Esophagus muscularis mucosa (tissue), 3 donors: Measurements from ENCODE around the gene FERMT2.

Source experiments
- CTCF ChIP-seq, 3 experiments: fragments of 200-600 bp in 2 of 3; fragments of 450-650 bp in 1 of 3; sonication (generic) in 2 of 3; IDR thresholded peaks; one replicate each; pipeline ENCODE4 v1.5.1; 2017 to 2019; ENCODE audit warnings: antibody characterized with exemption in 3 of 3, mild to moderate bottlenecking in 2 of 3, moderate library complexity in 1 of 3
- POLR2A ChIP-seq: fragments of 450-650 bp; IDR thresholded peaks from one replicate; pipeline ENCODE4 v1.6.1; 2017; ENCODE audit warnings: antibody characterized with exemption, moderate library complexity, mild to moderate bottlenecking, low read depth
- POLR2AphosphoS5 ChIP-seq, 2 donors: sonication (generic); formaldehyde crosslinking; IDR thresholded peaks; one replicate each; pipeline ENCODE4 v1.6.1; 2017; ENCODE audit warnings: antibody characterized with exemption in 2 of 2

- TF ChIP-seq CTCF (IDR thresholded peaks at IDR 0.05), result no peak
- TF ChIP-seq POLR2A, result no peak
- TF ChIP-seq POLR2AphosphoS5 (IDR thresholded peaks at IDR 0.05), result no peak
Measured at GRCh38 chr14:52948836-52949235, 2.0 kb downstream of the FERMT2 start.
